Cardiac fibroblast (primary cell): Measurements from ENCODE around the gene CAMTA1.

Source experiments
- DNase-seq, 2 donors: peaks; one replicate each; pipeline versions ENCODE4 v3.0.0 to v3.0.0-alpha.2; 2010; ENCODE audit warnings: low read depth in 2 of 2
- H3K4me3 ChIP-seq, 2 donors: replicated peaks in 1 of 2; 1 replicate in 1 of 2; 2 replicates in 1 of 2; pipeline ENCODE4 v1.5.1; 2011; ENCODE audit warnings: low read depth in 2 of 2, low read length in 2 of 2, mild to moderate bottlenecking in 2 of 2, moderate library complexity in 1 of 2
- TF ChIP-seq, protein P1 (sequence below): IDR thresholded peaks from one replicate; pipeline ENCODE4 v1.5.1; 2011; ENCODE audit warnings: low read depth, mild to moderate bottlenecking, low read length, inconsistent platforms

The CAMTA1 gene

DNA sequence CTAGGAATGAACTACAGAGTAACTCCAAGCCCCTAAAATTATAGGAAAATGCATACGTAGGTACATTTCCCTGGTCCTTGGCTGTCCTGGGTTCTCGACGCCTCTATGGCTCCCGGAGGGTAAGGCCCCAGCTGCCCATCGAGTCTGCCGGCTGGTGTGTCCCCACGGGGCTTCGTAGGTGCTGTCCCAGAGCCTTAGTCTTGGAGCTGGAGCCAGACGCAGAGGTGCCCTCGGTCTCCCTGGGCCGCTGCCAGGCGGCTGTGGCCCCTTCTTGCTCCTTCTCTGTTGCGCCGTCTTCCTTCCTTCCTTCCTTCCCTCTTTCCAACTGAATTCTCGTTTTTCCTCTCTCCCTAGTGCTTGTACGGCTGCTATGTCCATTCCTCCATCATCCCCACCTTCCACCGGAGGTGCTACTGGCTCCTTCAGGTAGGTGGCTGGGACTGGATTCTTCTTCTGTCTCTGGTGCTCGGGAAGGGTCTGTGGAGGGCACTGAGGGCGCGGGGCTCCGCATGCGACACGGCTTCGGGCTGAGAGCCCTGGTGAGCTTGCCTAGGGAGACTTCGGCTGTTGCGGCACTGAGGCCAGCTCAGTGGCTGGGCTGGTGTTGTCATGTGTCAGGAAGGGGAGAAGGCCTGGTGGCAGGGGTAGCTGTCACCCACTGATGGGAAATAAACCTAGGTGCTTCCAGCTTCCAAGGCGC is 682.4 kb downstream of the CAMTA1 start:
- no peak for DNase-seq
- TF ChIP-seq, protein P1, sequence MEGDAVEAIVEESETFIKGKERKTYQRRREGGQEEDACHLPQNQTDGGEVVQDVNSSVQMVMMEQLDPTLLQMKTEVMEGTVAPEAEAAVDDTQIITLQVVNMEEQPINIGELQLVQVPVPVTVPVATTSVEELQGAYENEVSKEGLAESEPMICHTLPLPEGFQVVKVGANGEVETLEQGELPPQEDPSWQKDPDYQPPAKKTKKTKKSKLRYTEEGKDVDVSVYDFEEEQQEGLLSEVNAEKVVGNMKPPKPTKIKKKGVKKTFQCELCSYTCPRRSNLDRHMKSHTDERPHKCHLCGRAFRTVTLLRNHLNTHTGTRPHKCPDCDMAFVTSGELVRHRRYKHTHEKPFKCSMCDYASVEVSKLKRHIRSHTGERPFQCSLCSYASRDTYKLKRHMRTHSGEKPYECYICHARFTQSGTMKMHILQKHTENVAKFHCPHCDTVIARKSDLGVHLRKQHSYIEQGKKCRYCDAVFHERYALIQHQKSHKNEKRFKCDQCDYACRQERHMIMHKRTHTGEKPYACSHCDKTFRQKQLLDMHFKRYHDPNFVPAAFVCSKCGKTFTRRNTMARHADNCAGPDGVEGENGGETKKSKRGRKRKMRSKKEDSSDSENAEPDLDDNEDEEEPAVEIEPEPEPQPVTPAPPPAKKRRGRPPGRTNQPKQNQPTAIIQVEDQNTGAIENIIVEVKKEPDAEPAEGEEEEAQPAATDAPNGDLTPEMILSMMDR: no peak
- no peak overlapping the region for H3K4me3 ChIP-seq

DNA sequence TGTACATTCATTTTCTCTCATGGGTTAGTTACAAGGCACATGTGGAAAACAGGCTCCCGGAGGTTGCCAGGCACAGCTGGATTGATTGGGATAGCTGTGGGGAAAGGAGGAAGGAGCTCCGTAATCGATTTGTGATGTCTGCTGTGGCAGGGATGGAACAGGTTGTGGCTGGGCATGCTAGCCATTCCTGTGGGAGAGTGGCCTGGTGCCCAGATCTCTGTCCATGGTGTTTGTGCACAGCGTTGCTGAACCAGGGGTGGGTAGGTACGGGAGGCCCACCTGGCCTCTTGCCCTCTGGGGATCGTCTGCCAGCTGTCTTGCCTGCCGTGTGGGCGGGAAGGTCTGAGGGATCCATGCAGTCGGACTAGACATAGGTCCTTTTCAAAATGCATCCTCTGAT is 683.0 kb downstream of the CAMTA1 start:
- TF ChIP-seq, protein P1: no peak
- H3K4me3 ChIP-seq: no peak overlapping the region
- DNase-seq: no peak

DNA sequence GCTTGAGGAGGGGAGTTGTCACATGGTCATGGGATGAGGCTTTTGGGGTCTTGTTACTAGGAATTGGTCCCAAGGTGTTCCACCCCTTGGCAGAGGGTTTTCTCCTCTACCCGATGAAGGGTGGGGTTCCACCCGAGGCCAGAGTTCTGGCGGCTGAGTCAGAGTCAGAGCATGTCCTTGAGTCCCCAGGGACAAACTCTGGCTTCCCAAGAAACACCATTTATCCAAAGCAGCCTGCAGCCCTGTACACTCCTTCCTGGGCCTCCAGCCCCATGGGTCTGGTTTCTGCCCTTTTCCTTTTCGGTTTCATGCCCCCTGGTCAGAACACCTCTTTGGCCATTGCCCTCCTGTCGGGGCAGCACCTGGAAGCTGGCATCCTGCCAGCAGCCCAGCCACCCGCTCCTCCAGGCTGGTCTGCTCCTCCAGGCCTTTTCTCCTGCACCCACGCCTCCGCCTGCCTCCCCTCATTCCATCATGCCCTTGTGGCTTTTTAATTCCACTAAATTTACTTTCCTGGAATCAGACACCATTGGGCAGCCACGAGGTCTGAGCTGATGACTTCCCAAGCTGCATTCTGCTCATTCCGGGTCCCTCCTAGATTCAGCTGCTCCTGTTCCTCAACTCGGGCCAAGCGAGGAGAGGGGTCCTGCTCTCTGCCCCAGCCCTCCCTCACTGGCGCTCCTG is 684.1 kb downstream of the CAMTA1 start:
- TF ChIP-seq, protein P1: no peak
- H3K4me3 ChIP-seq: no peak overlapping the region
- DNase-seq: peak; percentile 29 to 81

DNA sequence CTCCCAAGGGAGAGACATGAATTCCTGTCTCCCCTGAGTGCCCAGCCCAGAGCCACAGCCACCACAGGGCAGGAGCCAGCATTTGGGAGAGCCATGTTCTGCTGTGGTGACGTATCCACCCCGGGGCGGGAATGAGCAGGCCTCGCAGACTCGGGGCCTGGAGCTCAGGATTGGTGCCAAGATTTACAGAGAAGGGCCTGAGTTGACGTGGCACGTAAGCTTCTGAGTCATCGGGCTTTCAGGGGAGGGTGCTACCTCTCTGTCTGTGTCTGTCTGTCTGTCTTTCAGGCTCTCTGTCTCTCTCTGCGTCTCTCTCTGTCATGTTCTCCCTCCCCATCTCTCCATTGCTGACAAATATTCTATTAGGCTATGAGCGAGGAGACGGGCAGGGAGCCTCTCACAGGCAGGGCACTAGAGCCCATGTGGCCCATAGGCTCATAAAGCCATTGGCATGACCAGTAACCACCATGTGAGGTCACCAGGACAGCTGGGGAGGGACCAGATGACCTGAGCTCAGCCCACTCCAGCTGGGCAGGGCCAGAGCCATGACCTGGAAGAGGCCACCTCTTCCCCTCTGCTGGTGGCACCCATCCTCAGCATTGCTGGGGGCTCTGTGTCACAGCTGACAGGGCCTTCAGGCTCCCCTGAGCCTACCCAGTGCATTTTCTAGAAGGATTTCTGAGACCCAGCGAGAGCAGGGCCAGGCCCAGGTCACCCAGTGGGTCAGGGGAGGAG is 685.8 kb downstream of the CAMTA1 start:
- peak; percentile 95 to 98 for DNase-seq
- no peak overlapping the region for H3K4me3 ChIP-seq
- TF ChIP-seq, protein P1: no peak

DNA sequence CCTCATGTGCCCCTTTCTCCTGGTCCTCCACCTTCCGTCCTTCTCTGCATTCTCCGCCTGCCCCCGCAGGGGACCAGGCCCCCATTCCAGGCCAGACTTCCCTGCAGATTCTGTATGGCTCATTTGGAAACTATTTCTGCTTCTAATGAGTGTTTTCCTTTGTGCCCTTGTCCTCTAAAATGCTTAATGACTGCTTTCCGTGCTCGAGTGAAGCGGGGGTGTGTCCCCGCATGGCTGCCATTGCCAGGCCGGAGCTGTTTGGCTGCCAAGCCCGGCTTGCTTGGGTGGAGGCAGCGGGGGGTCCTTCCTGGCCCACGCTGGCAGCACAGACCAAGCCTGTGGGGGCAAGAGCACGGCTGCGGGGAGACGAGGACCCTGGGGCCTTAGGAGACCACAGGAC is 686.6 kb downstream of the CAMTA1 start:
- H3K4me3 ChIP-seq: no peak overlapping the region
- peak in 1 of 2 donors; percentile 37 for DNase-seq
- TF ChIP-seq, protein P1: no peak

DNA sequence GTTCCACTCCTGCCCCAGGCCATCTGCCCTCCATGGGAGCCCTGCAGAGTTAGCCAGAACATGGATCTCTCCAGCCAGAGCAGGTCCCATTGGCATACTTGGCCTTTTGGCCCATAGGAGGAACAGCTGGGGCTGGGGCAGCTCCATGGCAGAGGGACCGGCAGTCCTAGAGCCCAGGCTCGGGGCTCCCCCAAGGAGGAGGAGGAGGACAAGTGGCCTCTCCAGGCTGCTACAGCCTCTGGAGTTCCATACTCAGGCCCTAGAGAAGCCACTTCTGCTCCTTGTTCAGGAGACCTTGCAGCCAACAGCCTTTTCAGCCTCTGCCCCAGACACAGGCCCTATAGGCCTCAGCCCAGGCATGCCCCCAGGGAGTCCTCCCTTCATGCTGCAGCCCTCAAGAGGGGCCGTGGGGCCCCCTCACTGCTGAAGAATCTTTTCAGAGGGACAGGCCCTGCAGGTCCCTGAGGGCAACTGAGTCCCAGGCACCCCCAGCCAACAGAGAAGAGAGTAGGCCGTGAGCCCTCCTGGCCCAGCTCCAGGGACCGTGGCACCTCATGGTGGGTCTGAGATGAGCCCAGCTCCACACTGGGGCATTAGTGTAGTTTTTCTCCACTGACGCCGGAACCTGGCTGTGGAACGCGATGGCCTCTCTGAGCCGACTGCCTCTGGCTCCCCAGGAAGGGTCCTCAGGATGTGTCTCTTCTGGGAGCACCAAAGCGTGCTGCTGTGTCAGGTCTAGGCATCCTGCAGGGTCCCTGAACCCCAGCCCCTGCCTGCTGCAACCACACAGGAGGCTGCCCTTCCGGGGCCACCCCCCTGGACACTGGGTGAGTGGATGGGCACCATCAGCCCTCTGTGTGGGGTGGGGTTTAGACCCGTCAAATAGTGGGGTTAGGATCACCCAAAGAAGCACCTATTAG is 688.2 kb downstream of the CAMTA1 start:
- TF ChIP-seq, protein P1: no peak
- no peak for DNase-seq
- H3K4me3 ChIP-seq: no peak overlapping the region
